Sigmoid colon (tissue), 7 donors: Measurements from ENCODE around the gene POLR3GL. TPM values are rescaled to one million over a fixed set of nuclear protein-coding genes. Genes with fewer than 3 reads are reported as not detected.

Experiments
- DNase-seq: peaks from one replicate; pipeline ENCODE4 v3.0.0-alpha.2; 2019
- H3K27ac ChIP-seq, 4 donors: fragments of 200-600 bp; sonication (generic); one replicate each; pipeline ENCODE4 v1.5.1; 2016 to 2019; ENCODE audit warnings: mild to moderate bottlenecking in 1 of 4
- H3K27me3 ChIP-seq, 3 donors: fragments of 200-600 bp; sonication (generic); one replicate each; pipeline ENCODE4 v1.5.1; 2019; ENCODE audit warnings: mild to moderate bottlenecking in 1 of 3
- H3K36me3 ChIP-seq, 4 donors: fragments of 200-600 bp; sonication (generic); one replicate each; pipeline ENCODE4 v1.5.1; 2016 to 2019
- H3K4me1 ChIP-seq, 4 donors: fragments of 200-600 bp; sonication (generic); one replicate each; pipeline ENCODE4 v1.5.1; 2017 to 2019
- H3K4me3 ChIP-seq, 4 donors: fragments of 200-600 bp; sonication (generic); one replicate each; pipeline ENCODE4 v1.5.1; 2017 to 2019; ENCODE audit warnings: mild to moderate bottlenecking in 2 of 4, moderate library complexity in 1 of 4
- H3K9me3 ChIP-seq, 4 donors: fragments of 200-600 bp in 3 of 4; sonication (generic) in 3 of 4; one replicate each; pipeline versions ENCODE4 v1.5.1 to v1.6.1; 2013 to 2019
- CTCF ChIP-seq, 4 experiments: fragments of 450-650 bp in 3 of 4; fragments of 200-600 bp in 1 of 4; IDR thresholded peaks; one replicate each; pipeline ENCODE4 v1.5.1; 2016 to 2019; ENCODE audit warnings: antibody characterized with exemption in 4 of 4, mild to moderate bottlenecking in 3 of 4, moderate library complexity in 2 of 4
- EP300 ChIP-seq, 4 donors: sonication (generic); formaldehyde crosslinking; IDR thresholded peaks; one replicate each; pipeline ENCODE4 v1.6.1; 2017; ENCODE audit warnings: antibody characterized with exemption in 4 of 4
- POLR2A ChIP-seq, 2 donors: fragments of 450-650 bp; IDR thresholded peaks; one replicate each; pipeline ENCODE4 v1.6.1; 2016; ENCODE audit warnings: antibody characterized with exemption in 2 of 2, mild to moderate bottlenecking in 2 of 2, moderate library complexity in 2 of 2
- POLR2AphosphoS5 ChIP-seq, 4 donors: sonication (generic); formaldehyde crosslinking; IDR thresholded peaks; one replicate each; pipeline ENCODE4 v1.6.1; 2017; ENCODE audit warnings: antibody characterized with exemption in 4 of 4
- WGBS, 2 donors: extraction: QIAGEN DNeasy Blood & Tissue Kit; methylation state at CpG; one replicate each; pipeline ENCODE4 v1.1.7; 2013; 5-methylcytosine and 5-hydroxymethylcytosine counted together
- intact Hi-C: fragments of 100-400 bp; cut with DNase I; formaldehyde crosslinking; loops from one replicate; pipeline ENCODE4 v1.15.1; 2023
- polyA plus RNA-seq, 3 donors: library from polyadenylated mRNA; stranded (reverse); fragments of 200-250 nt; gene quantifications; one replicate each; pipeline ENCODE4 v1.2.3, GENCODE V29; 2013
- total RNA-seq, 4 donors: library from RNA; depleted of rRNA; stranded (reverse); fragments of >200 nt; gene quantifications; one replicate each; pipeline ENCODE4 v1.1.0, GENCODE V29; 2016
- donor health status: healthy with polysubstance abuse.
- donor health status: Bipolar disorder and iron deficiency.
- donor health status: healthy.

The POLR3GL gene, protein sequence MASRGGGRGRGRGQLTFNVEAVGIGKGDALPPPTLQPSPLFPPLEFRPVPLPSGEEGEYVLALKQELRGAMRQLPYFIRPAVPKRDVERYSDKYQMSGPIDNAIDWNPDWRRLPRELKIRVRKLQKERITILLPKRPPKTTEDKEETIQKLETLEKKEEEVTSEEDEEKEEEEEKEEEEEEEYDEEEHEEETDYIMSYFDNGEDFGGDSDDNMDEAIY
- 10 to 100 TPM; 23.1 to 32.8 (median 27.4) TPM for total RNA-seq
- polyA plus RNA-seq = 10 to 100 TPM; 35.9 to 47.4 (median 40.9) TPM

GRCh38 chr1:145964328-145965118 lies at the start of gene POLR3GL, which contains the start of gene ANKRD34A:
Gene POLR3GL (plus strand): TSS chr1:145964690. CDS start chr1:145974866, 10,176 bp downstream.
Gene ANKRD34A (minus strand): TSS chr1:145964575. CDS start chr1:145961759, 2,816 bp downstream.
- Histone ChIP-seq H3K9me3 (no peaks in the 10 kb centered on the region), H3K27me3 (no peaks in the 10 kb centered on the region), H3K4me3 (peak within 1 kb of the TSS; percentile 54 to 70 (median 58)), H3K4me1 (peaks cover 0 to 53% (median 45%) of the 10 kb centered on the region in 4 donors), H3K36me3 (no peaks in the 10 kb centered on the region), H3K27ac (peak within 1 kb of the TSS; percentile 95 to 100 (median 96))
- WGBS, 2 donors = 1% methylated on average over 37 of the region's 37 CpGs
- intact Hi-C loops = loop anchor here (5.0 kb wide), 1 partner anchor 33 kb away; the partner anchor contains the start of gene TXNIP
- peak; percentile 98 for DNase-seq
- TF ChIP-seq EP300 (IDR thresholded peaks at IDR 0.05) = no peak
- TF ChIP-seq POLR2AphosphoS5 (IDR thresholded peaks at IDR 0.05) = peak; percentile 96 to 99 (median 98)
- TF ChIP-seq POLR2A (IDR thresholded peaks at IDR 0.05) = peak; percentile 92

GRCh38 chr1:145916745-145917144 lies 47.7 kb upstream of the POLR3GL start:
- no peak for TF ChIP-seq POLR2AphosphoS5 (IDR thresholded peaks at IDR 0.05)
- intact Hi-C loops = loop anchor here (5.0 kb wide), 1 partner anchor 59 kb away; the partner anchor contains the start of gene PIAS3
- no peaks in the 10 kb centered on the region for H3K27me3 ChIP-seq
- no peak for DNase-seq
- no peak overlapping the region for H3K4me3 ChIP-seq
- WGBS, 2 donors = 84 to 89% methylated on average over 5 of the region's 5 CpGs
- no peak overlapping the region for H3K27ac ChIP-seq
- peaks cover 0 to 54% (median 5%) of the 10 kb centered on the region in 4 donors for H3K36me3 ChIP-seq
- H3K9me3 ChIP-seq = no peaks in the 10 kb centered on the region
- H3K4me1 ChIP-seq = peaks cover 0 to 30% (median 26%) of the 10 kb centered on the region in 4 donors

DNA sequence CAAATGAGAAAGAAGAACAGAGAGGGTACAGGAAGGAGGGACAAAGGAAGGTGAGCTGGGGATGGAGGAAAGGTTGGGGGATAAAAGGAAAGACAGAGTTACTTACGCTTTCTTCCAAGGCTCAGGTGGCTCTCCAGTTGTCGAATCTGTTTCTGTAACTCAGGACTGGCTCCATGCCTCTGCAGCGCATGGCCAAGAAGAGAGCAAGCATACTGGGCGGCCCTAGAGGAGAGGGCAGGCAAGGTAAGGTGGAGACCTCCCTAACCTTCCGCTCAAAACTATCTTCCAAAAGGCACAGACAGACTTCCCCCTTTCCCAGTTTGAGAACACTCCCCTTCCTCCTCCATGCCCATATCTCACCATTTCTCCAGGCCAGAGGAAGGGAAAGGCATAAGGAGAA lies 46.9 kb upstream of the POLR3GL start:
- Histone ChIP-seq H3K36me3 (peaks cover 0 to 51% (median 0%) of the 10 kb centered on the region in 4 donors), H3K4me1 (peaks cover 0 to 30% (median 26%) of the 10 kb centered on the region in 4 donors), H3K27me3 (no peaks in the 10 kb centered on the region), H3K4me3 (peak overlapping the region; percentile 61 to 96 (median 82)), H3K9me3 (no peaks in the 10 kb centered on the region), H3K27ac (peak overlapping the region in 3 of 4 donors; percentile 78 to 92 (median 87))
- 89 to 91% methylated on average over 5 of the region's 5 CpGs for WGBS, 2 donors
- no peak for DNase-seq
- TF ChIP-seq CTCF (IDR thresholded peaks at IDR 0.05) (no peak), POLR2A (IDR thresholded peaks at IDR 0.05) (no peak), POLR2AphosphoS5 (IDR thresholded peaks at IDR 0.05) (no peak), EP300 (IDR thresholded peaks at IDR 0.05) (no peak)
- intact Hi-C loops = loop anchor here (5.0 kb wide), 1 partner anchor 60 kb away; the partner anchor contains the start of gene PIAS3

DNA sequence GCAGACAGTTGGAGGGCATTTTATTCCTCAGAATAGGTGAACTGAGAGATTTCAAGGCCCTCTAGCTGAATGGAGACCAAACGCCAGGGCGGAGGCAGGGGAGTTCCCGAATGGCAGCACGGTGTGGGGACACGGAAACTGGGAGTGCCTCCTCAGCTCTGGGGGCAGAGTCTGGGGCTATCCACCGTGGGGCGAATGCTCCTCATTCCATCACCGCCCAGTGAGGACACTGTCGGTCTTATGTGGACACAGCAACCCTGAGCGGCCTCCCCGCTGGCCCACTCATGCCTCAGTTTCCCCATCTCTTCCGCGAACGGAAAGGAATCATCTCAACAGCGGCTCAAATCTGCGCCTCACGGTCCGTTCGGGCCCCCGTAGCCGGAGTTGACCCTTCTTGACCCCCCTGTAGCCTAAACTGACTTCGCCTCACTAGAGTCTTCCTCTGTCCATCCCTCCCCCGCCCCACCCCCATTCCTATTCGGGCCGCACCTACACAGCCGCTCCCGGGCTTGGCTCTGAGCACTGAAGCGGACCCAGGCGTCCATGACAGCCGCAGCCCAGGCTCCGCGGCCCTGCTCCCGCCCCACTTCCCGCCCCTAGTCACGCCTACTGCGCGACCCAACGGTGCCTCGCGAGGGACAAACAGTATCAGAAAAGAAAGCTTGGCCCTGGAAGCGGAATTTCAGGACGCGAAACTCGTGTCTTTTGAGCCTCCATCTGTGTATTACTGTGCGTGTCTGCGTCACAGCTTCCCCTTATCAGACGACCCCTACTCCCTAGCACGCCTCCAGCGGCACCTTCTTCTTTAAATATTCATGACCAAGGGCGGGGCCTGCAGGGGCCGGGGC lies 46.1 kb upstream of the POLR3GL start, which contains the start of gene PEX11B:
Gene PEX11B, minus strand, starts transcription at position 574 of the 848 bp plus-strand sequence. Its CDS starts 29 bp downstream, at position 545.
- DNase-seq = peak; percentile 93
- Histone ChIP-seq H3K27ac (peak within 1 kb of the TSS; percentile 78 to 92 (median 88)), H3K9me3 (no peaks in the 10 kb centered on the region), H3K27me3 (no peaks in the 10 kb centered on the region), H3K36me3 (peaks cover 0 to 50% (median 0%) of the 10 kb centered on the region in 4 donors), H3K4me3 (peak within 1 kb of the TSS; percentile 61 to 96 (median 82)), H3K4me1 (peaks cover 0 to 30% (median 26%) of the 10 kb centered on the region in 4 donors)
- intact Hi-C loops = loop anchor here (5.0 kb wide), 1 partner anchor 61 kb away; the partner anchor contains the start of gene PIAS3
- WGBS, 2 donors = 0% methylated on average over 51 of the region's 51 CpGs
- peak; percentile 71 to 90 (median 86) for TF ChIP-seq POLR2AphosphoS5 (IDR thresholded peaks at IDR 0.05)
- TF ChIP-seq POLR2A (IDR thresholded peaks at IDR 0.05) = peak in 1 of 2 donors; percentile 31
- TF ChIP-seq EP300 (IDR thresholded peaks at IDR 0.05) = peak in 1 of 4 donors; percentile 17
- no peak for TF ChIP-seq CTCF (IDR thresholded peaks at IDR 0.05)
